ENCODE data around the gene KANSL1. TPM values are rescaled to one million over a fixed set of nuclear protein-coding genes. Genes with fewer than 3 reads are reported as not detected.
A peak's percentile ranks its signal among the peaks of the same experiment; 100 is the strongest.

KANSL1 gene
- total and polyA plus RNA-seq, 8 donors: 65.9 to 129 (median 79.0) TPM

GRCh38 chr17:46212634-46213435, 19.6 kb upstream of the KANSL1 start:
- Histone ChIP-seq H3K9me3 (no peaks in the 10 kb centered on the region), H3K27me3 (no peaks in the 10 kb centered on the region), H3K4me3 (no peak overlapping the region), H3K36me3 (peaks cover 0 to 15% of the 10 kb centered on the region in 2 donors), H3K27ac (no peak overlapping the region), H3K4me1 (peaks cover 0 to 6% of the 10 kb centered on the region in 2 donors)
- DNase-seq: peak in 2 of 4 donors; percentile 80 to 87
- TF ChIP-seq CTCF (IDR thresholded peaks at IDR 0.05): peak; percentile 70 to 84
- ATAC-seq: peak; percentile 94
- intact Hi-C loops (cut with DNase I): loop anchor here in 1 of 2 donors (5.0 kb wide), 1 partner anchor 211 kb away; no protein-coding TSS in a partner anchor

GRCh38 chr17:46208997-46209396, 15.8 kb upstream of the KANSL1 start:
- H3K9me3 ChIP-seq: no peaks in the 10 kb centered on the region
- DNase-seq (no peak), ATAC-seq (no peak)
- intact Hi-C loops (cut with DNase I): no loop called here
- H3K36me3 ChIP-seq: no peaks in the 10 kb centered on the region
- H3K4me1 ChIP-seq: peaks cover 0 to 6% of the 10 kb centered on the region in 2 donors
- no peaks in the 10 kb centered on the region for H3K27me3 ChIP-seq
- TF ChIP-seq CTCF (IDR thresholded peaks at IDR 0.05): no peak
- no peak overlapping the region for H3K4me3 ChIP-seq
- no peak overlapping the region for H3K27ac ChIP-seq

GRCh38 chr17:46205975-46206374, 12.7 kb upstream of the KANSL1 start:
- no peak for TF ChIP-seq CTCF (IDR thresholded peaks at IDR 0.05)
- DNase-seq (no peak), ATAC-seq (no peak)
- Histone ChIP-seq H3K27me3 (no peaks in the 10 kb centered on the region), H3K4me3 (no peak overlapping the region), H3K27ac (no peak overlapping the region), H3K9me3 (no peaks in the 10 kb centered on the region), H3K36me3 (no peaks in the 10 kb centered on the region), H3K4me1 (no peaks in the 10 kb centered on the region)
- intact Hi-C loops (cut with DNase I): no loop called here

DNA sequence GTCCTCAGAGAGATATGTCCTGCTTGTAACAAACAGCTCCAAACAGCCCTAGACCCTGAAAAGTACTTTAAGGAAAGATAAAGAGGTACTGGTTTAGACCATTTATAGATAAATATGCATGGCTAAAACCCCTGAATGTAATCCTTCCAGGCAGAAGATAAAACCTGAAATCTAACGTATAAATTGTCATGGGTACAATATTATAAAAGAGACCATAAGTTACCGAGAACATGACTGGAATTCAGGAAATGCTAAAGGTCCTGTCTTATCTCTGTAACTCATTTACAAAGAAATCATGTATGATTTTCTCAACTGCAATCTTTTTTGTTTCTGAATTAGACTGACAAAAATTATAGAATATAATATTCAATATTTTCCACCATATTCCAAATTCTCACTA, 9.2 kb upstream of the KANSL1 start:
- Histone ChIP-seq H3K4me1 (peaks cover 0 to 5% of the 10 kb centered on the region in 2 donors), H3K4me3 (no peak overlapping the region), H3K9me3 (no peaks in the 10 kb centered on the region), H3K27me3 (no peaks in the 10 kb centered on the region), H3K36me3 (no peaks in the 10 kb centered on the region), H3K27ac (no peak overlapping the region)
- no peak for TF ChIP-seq CTCF (IDR thresholded peaks at IDR 0.05)
- DNase-seq (no peak), ATAC-seq (no peak)
- intact Hi-C loops (cut with DNase I): no loop called here

DNA sequence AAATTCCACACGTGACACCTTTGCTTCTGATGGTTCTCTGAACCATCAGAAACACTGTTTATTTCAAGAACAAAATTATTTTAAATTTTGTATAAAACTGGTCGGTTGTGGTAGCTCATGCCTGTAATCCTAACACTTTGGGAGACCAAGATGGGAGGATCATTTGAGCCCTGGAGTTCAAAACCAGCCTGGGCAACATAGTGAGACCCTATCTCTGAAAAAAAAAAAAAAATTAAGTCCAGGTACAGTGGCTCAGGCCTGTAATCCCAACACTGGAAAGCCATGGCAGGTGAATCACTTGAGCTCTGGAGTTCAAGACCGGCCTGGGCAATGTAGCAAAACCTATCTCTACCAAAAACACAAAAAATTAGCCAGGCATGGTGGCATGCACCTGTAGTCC, 8.3 kb upstream of the KANSL1 start:
- H3K4me1 ChIP-seq: peaks cover 0 to 5% of the 10 kb centered on the region in 2 donors
- no peak for TF ChIP-seq CTCF (IDR thresholded peaks at IDR 0.05)
- no peak overlapping the region for H3K4me3 ChIP-seq
- intact Hi-C loops (cut with DNase I): no loop called here
- DNase-seq: no peak
- ATAC-seq: no peak
- no peaks in the 10 kb centered on the region for H3K27me3 ChIP-seq
- H3K27ac ChIP-seq: no peak overlapping the region
- H3K36me3 ChIP-seq: no peaks in the 10 kb centered on the region
- H3K9me3 ChIP-seq: no peaks in the 10 kb centered on the region
